ENCODE data around the gene CCNB1IP1.
A peak's percentile ranks its signal among the peaks of the same experiment; 100 is the strongest.

Gene CCNB1IP1

DNA sequence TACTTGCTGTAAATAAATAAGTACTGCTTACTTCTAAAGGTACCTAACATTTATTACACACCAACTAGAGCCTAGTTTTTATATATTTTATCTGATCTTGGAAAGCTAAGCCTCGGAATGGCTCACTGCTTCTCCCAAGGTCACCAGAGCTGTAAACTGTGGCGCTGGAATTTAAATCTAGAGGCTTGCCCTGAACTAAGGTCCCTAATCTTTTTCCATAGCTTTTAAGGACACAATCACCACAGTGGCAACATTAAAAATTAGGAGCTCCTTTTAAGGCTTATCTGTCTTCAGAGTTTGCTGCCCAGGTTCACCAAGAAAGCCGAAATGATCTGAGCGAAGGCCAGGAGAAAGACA, 670 bp downstream of the CCNB1IP1 start:
- Histone ChIP-seq H2AFZ (ENCODE audit: low read length) (no peak overlapping the region), H3K4me1 (ENCODE audit: insufficient read depth, low read length, severe bottlenecking) (peaks cover 26% of the 10 kb centered on the region), H3K79me2 (ENCODE audit: insufficient read depth, low read length) (peaks cover 30% of the 10 kb centered on the region), H3K4me2 (ENCODE audit: low read length) (peak overlapping the region; percentile 84), H3K27ac (ENCODE audit: low read depth, low read length, poor library complexity, severe bottlenecking) (peak overlapping the region; percentile 47), H3K27me3 (ENCODE audit: insufficient read depth, low read length) (no peaks in the 10 kb centered on the region), H3K9me2 (ENCODE audit: low read depth, low read length) (no peaks in the 10 kb centered on the region), H3F3A (ENCODE audit: insufficient read depth, low read length) (peaks cover 7% of the 10 kb centered on the region; the same call in 1 of the 2 replicates), H3K9ac (ENCODE audit: low read length) (peak overlapping the region; percentile 88), H3K36me3 (ENCODE audit: insufficient read depth, low read length) (peaks cover 3% of the 10 kb centered on the region; the same call in 1 of the 2 replicates), H4K20me1 (ENCODE audit: insufficient read depth, low read length) (no peaks in the 10 kb centered on the region), H3K4me3 (ENCODE audit: low read depth, low read length, poor library complexity, severe bottlenecking) (peak overlapping the region; percentile 95), H3K9me3 (ENCODE audit: low read length) (no peaks in the 10 kb centered on the region)
- TF ChIP-seq, protein P1, sequence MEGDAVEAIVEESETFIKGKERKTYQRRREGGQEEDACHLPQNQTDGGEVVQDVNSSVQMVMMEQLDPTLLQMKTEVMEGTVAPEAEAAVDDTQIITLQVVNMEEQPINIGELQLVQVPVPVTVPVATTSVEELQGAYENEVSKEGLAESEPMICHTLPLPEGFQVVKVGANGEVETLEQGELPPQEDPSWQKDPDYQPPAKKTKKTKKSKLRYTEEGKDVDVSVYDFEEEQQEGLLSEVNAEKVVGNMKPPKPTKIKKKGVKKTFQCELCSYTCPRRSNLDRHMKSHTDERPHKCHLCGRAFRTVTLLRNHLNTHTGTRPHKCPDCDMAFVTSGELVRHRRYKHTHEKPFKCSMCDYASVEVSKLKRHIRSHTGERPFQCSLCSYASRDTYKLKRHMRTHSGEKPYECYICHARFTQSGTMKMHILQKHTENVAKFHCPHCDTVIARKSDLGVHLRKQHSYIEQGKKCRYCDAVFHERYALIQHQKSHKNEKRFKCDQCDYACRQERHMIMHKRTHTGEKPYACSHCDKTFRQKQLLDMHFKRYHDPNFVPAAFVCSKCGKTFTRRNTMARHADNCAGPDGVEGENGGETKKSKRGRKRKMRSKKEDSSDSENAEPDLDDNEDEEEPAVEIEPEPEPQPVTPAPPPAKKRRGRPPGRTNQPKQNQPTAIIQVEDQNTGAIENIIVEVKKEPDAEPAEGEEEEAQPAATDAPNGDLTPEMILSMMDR (IDR thresholded peaks at IDR 0.05; ENCODE audit: low read length) = no peak
- TF ChIP-seq EZH2 (IDR thresholded peaks at IDR 0.05; ENCODE audit: borderline replicate concordance, low read length) = no peak

DNA sequence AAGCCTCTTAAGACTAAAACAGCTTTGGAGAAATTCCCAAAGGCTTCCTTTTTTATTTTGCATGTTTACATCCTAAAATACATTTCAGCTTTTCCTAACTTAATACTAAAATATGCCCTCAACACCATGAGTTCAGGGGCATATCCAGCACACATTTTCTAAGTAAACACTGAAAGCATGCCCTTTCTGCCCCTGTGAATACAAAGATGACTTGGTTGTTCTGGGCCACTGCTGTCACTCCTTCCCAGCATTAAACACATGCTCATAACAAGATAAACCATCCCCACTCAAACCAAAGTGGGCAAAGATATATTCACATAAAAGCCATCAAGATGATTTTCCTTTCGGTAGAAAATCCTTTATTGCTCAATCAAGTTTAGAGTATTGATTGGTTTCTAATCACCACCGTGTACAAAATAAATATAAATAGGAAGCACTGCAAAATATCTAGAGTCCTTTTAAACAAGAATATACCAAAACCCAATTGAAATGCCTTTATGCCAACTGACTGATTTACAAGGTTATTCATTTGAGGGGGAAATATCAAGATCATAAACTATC, 1.9 kb downstream of the CCNB1IP1 start:
- 0 out of 2 replicates have a peak overlapping the region, but pooled peaks have one; percentile 9 for H3K9ac ChIP-seq (ENCODE audit: low read length)
- H3K27me3 ChIP-seq (ENCODE audit: insufficient read depth, low read length) = no peaks in the 10 kb centered on the region
- H2AFZ ChIP-seq (ENCODE audit: low read length) = no peak overlapping the region
- peak overlapping the region; percentile 27 for H3K4me3 ChIP-seq (ENCODE audit: low read depth, low read length, poor library complexity, severe bottlenecking)
- no peaks in the 10 kb centered on the region for H4K20me1 ChIP-seq (ENCODE audit: insufficient read depth, low read length)
- H3K9me2 ChIP-seq (ENCODE audit: low read depth, low read length) = no peaks in the 10 kb centered on the region
- peaks cover 27% of the 10 kb centered on the region for H3K4me1 ChIP-seq (ENCODE audit: insufficient read depth, low read length, severe bottlenecking)
- peaks cover 12% of the 10 kb centered on the region for H3K36me3 ChIP-seq (ENCODE audit: insufficient read depth, low read length)
- H3K4me2 ChIP-seq (ENCODE audit: low read length) = peak overlapping the region; percentile 42
- no peak overlapping the region for H3K27ac ChIP-seq (ENCODE audit: low read depth, low read length, poor library complexity, severe bottlenecking)
- H3K9me3 ChIP-seq (ENCODE audit: low read length) = no peaks in the 10 kb centered on the region
- peaks cover 7% of the 10 kb centered on the region; the same call in 1 of the 2 replicates for H3F3A ChIP-seq (ENCODE audit: insufficient read depth, low read length)
- peaks cover 30% of the 10 kb centered on the region for H3K79me2 ChIP-seq (ENCODE audit: insufficient read depth, low read length)
- no peak for TF ChIP-seq EZH2 (IDR thresholded peaks at IDR 0.05; ENCODE audit: borderline replicate concordance, low read length)
- TF ChIP-seq, protein P1 (IDR thresholded peaks at IDR 0.05; ENCODE audit: low read length) = no peak

DNA sequence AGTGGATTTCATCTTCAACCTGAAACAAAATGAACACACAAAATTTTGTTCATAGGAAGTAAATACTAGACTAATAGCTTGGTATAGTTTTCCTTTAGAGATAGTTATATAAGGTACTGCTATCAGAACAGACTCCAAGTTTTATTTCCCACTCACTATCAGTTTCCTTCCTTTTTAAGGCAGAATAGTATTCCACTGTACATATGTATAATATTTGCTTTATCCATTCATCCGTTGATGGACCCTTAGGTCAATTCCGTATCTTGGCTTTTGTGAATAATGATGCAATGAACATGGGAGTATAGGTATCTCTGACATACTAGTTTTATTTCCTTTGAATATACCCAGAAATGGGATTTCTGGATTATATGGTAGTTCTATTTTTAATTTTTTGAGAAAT, 3.7 kb downstream of the CCNB1IP1 start:
- no peak overlapping the region for H3K27ac ChIP-seq (ENCODE audit: low read depth, low read length, poor library complexity, severe bottlenecking)
- no peak for TF ChIP-seq EZH2 (IDR thresholded peaks at IDR 0.05; ENCODE audit: borderline replicate concordance, low read length)
- TF ChIP-seq, protein P1 (IDR thresholded peaks at IDR 0.05; ENCODE audit: low read length) = no peak
- H3K9me2 ChIP-seq (ENCODE audit: low read depth, low read length) = no peaks in the 10 kb centered on the region
- H2AFZ ChIP-seq (ENCODE audit: low read length) = no peak overlapping the region
- H4K20me1 ChIP-seq (ENCODE audit: insufficient read depth, low read length) = no peaks in the 10 kb centered on the region
- H3K36me3 ChIP-seq (ENCODE audit: insufficient read depth, low read length) = peaks cover 25% of the 10 kb centered on the region
- H3F3A ChIP-seq (ENCODE audit: insufficient read depth, low read length) = peaks cover 7% of the 10 kb centered on the region; the same call in 1 of the 2 replicates
- H3K9me3 ChIP-seq (ENCODE audit: low read length) = no peaks in the 10 kb centered on the region
- H3K79me2 ChIP-seq (ENCODE audit: insufficient read depth, low read length) = peaks cover 30% of the 10 kb centered on the region
- peaks cover 27% of the 10 kb centered on the region for H3K4me1 ChIP-seq (ENCODE audit: insufficient read depth, low read length, severe bottlenecking)
- H3K27me3 ChIP-seq (ENCODE audit: insufficient read depth, low read length) = no peaks in the 10 kb centered on the region
- H3K9ac ChIP-seq (ENCODE audit: low read length) = no peak overlapping the region
- H3K4me3 ChIP-seq (ENCODE audit: low read depth, low read length, poor library complexity, severe bottlenecking) = no peak overlapping the region
- H3K4me2 ChIP-seq (ENCODE audit: low read length) = no peak overlapping the region

All from OCI-LY1 (cell line).